Retinal pigment epithelial cell (primary cell): ENCODE results near the gene GINS2.

Experiments
- DNase-seq: peaks from one replicate; pipeline ENCODE4 v3.0.0-alpha.2; 2010; ENCODE audit warnings: low read depth
- H3K4me3 ChIP-seq: 2 replicates; pipeline ENCODE4 v1.5.1; 2011; ENCODE audit warnings: mild to moderate bottlenecking, low read length, control low read depth, moderate library complexity
- CTCF ChIP-seq: conservative IDR thresholded peaks from 2 replicates; pipeline ENCODE4 v1.5.1; 2011; ENCODE audit warnings: low read depth, low read length, control low read depth, inconsistent platforms

The GINS2 gene

GRCh38 chr16:85710732-85711131, 22.0 kb upstream of the GINS2 start:
- no peak for TF ChIP-seq CTCF

DNA sequence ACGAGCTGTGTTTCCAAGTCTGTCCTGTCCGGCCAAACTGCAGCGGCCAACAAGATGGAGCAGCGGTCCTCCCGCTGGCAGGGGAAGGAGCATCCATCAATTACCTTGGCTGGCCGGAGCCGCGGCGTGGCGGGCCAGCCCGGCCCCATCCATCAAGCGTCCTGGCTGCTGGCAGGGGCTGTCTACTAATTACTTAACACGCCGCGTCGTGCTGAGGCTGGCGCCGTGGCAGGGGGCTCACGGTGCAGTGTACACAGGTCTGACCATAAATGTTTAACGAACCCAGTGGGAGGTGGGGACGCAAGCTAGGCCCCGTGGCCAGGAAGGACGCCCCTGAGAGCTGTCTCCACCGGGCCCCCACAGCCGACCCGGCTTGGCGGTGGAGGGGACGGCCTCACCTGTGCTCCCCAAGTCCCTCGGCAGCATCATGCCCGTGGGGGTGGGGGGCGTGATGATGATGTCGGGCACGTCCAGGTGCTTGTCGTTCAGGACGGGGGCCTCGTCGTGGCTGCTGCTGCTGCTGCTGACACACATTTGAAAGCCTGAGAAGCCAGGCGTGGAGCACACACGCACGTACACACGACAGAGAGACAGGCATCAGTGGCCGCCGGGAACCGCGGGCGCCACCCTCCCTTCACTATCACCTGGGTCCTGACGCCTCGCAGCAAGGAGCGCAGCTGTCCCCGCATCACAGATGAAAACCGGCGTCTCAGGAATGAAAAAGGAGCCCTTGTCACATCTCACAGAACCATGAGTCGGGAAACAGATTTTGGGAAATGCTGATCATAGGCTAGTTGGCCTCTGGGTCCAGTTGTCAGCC, 21.2 kb upstream of the GINS2 start:
- no peak for DNase-seq
- no peak for TF ChIP-seq CTCF
- no peak overlapping the region for H3K4me3 ChIP-seq

More at GRCh38 chr16:85710732-85711131, 22.0 kb upstream of the GINS2 start:
- H3K4me3 ChIP-seq: no peak overlapping the region
- DNase-seq: no peak

DNA sequence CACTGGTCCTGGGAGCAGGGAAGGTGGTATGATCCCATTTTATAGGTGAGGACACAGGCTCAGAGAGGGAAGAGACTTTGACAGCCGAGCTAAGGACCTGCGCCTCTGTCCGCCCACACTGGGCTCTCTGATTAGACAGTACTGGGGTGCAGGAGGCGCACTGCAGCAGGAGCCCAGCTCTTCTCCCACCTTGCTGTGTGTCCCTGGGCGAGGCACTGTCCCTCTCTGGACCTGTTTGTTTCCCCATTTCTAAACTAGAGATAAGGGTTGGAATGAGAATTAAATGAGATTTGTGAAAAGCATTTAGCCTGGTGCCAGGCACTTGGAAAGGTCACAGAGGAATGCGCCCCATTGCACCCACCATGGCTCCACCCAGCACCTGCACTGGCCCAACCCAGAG, 19.6 kb upstream of the GINS2 start:
- no peak for TF ChIP-seq CTCF
- no peak overlapping the region for H3K4me3 ChIP-seq
- DNase-seq: no peak

- no peak for DNase-seq
- no peak overlapping the region for H3K4me3 ChIP-seq
- no peak for TF ChIP-seq CTCF
These were observed 18.9 kb upstream of the GINS2 start for GRCh38 chr16:85707528-85708095.

- no peak overlapping the region for H3K4me3 ChIP-seq
- DNase-seq: no peak
- TF ChIP-seq CTCF: no peak
These were observed 17.8 kb upstream of the GINS2 start for GRCh38 chr16:85706449-85707034.

GRCh38 chr16:85704900-85705846, 16.4 kb upstream of the GINS2 start:
- no peak for TF ChIP-seq CTCF

More at GRCh38 chr16:85704900-85705846, 16.4 kb upstream of the GINS2 start:
- DNase-seq: no peak
- H3K4me3 ChIP-seq: no peak overlapping the region
